Sigmoid colon (tissue), 4 donors: Measurements from ENCODE around the gene ATG4B.

Experiments
- EP300 ChIP-seq, 4 donors: sonication (generic); formaldehyde crosslinking; IDR thresholded peaks; one replicate each; pipeline ENCODE4 v1.6.1; 2017; ENCODE audit warnings: antibody characterized with exemption in 4 of 4
- POLR2A ChIP-seq, 2 donors: fragments of 450-650 bp; IDR thresholded peaks; one replicate each; pipeline ENCODE4 v1.6.1; 2016; ENCODE audit warnings: antibody characterized with exemption in 2 of 2, mild to moderate bottlenecking in 2 of 2, moderate library complexity in 2 of 2
- POLR2AphosphoS5 ChIP-seq, 4 donors: sonication (generic); formaldehyde crosslinking; IDR thresholded peaks; one replicate each; pipeline ENCODE4 v1.6.1; 2017; ENCODE audit warnings: antibody characterized with exemption in 4 of 4
- TF ChIP-seq, protein P1 (sequence below), 4 experiments: fragments of 450-650 bp in 3 of 4; fragments of 200-600 bp in 1 of 4; IDR thresholded peaks; one replicate each; pipeline ENCODE4 v1.5.1; 2016 to 2019; ENCODE audit warnings: antibody characterized with exemption in 4 of 4, mild to moderate bottlenecking in 3 of 4, moderate library complexity in 2 of 4

DNA sequence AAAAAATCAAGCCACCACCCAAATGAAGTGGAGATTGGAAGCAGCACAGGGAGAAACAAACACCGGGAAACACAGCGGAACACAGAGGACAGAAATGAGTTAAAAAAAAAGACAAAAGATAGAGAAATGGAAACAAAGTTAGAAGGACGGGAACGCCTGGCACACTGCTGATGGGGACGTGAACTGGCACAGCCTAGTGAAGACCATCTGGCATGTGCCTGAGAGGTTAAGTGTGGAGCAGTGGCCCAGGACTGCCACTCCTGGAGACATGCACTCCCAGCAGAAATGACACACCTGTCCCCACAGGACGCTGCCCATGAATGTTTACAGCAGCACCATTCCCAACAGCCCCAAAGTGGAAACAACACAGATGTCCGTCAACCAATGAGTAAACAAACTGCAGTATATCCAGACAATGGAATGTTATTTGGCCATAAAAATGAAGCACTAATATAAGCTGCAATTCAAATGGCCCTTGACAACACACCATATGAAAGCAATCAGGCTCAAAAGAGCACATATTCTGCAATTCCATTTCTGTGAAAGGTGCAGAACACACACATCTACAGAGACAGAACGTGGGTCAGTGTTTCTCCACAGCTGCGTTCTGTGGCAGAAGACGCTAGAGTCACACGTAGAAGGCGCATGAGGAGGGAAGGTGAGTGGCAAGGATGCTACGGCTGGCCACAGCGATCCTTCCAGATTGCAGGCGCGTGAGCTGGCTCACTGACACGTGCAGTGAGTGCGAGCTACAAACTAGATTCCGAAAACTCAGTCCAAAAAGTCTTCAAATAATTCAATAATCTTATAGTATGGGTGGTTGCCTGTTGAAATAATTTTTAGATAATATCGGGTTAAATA lies 25.1 kb upstream of the ATG4B start:
- TF ChIP-seq, protein P1, sequence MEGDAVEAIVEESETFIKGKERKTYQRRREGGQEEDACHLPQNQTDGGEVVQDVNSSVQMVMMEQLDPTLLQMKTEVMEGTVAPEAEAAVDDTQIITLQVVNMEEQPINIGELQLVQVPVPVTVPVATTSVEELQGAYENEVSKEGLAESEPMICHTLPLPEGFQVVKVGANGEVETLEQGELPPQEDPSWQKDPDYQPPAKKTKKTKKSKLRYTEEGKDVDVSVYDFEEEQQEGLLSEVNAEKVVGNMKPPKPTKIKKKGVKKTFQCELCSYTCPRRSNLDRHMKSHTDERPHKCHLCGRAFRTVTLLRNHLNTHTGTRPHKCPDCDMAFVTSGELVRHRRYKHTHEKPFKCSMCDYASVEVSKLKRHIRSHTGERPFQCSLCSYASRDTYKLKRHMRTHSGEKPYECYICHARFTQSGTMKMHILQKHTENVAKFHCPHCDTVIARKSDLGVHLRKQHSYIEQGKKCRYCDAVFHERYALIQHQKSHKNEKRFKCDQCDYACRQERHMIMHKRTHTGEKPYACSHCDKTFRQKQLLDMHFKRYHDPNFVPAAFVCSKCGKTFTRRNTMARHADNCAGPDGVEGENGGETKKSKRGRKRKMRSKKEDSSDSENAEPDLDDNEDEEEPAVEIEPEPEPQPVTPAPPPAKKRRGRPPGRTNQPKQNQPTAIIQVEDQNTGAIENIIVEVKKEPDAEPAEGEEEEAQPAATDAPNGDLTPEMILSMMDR (IDR thresholded peaks at IDR 0.05): no peak
- no peak for TF ChIP-seq EP300 (IDR thresholded peaks at IDR 0.05)
- no peak for TF ChIP-seq POLR2A (IDR thresholded peaks at IDR 0.05)
- TF ChIP-seq POLR2AphosphoS5 (IDR thresholded peaks at IDR 0.05): no peak
